Stomach (tissue), 19 donors: ENCODE measurements around the gene SURF6. TPM values are rescaled to one million over a fixed set of nuclear protein-coding genes. Genes with fewer than 3 reads are reported as not detected.
A peak's percentile ranks its signal among the peaks of the same experiment; 100 is the strongest.

ENCODE experiments used
- DNase-seq, 2 donors: peaks; one replicate each; pipeline versions ENCODE4 v3.0.0 to v3.0.0-alpha.2; 2013 to 2019
- H3K27ac ChIP-seq, 5 donors: fragments of 200-600 bp in 4 of 5; sonication (generic) in 4 of 5; one replicate each; pipeline ENCODE4 v1.5.1; 2013 to 2019; ENCODE audit warnings: mild to moderate bottlenecking in 1 of 5, moderate library complexity in 1 of 5
- H3K27me3 ChIP-seq, 3 donors: fragments of 200-600 bp; sonication (generic); one replicate each; pipeline ENCODE4 v1.5.1; 2017 to 2019; ENCODE audit warnings: mixed run types in 1 of 3
- H3K36me3 ChIP-seq, 4 donors: fragments of 200-600 bp; sonication (generic); 1 replicate in 3 of 4; 2 replicates in 1 of 4; pipeline ENCODE4 v1.5.1; 2016 to 2019
- H3K4me1 ChIP-seq, 4 donors: fragments of 200-600 bp; sonication (generic); one replicate each; pipeline ENCODE4 v1.5.1; 2016 to 2019
- H3K4me3 ChIP-seq, 4 donors: fragments of 200-600 bp; sonication (generic) in 3 of 4; one replicate each; pipeline ENCODE4 v1.5.1; 2016 to 2019; ENCODE audit warnings: mild to moderate bottlenecking in 1 of 4
- H3K9me3 ChIP-seq, 4 donors: fragments of 200-600 bp; sonication (generic); one replicate each; pipeline ENCODE4 v1.5.1; 2016 to 2019
- EP300 ChIP-seq: sonication (generic); formaldehyde crosslinking; IDR thresholded peaks from one replicate; pipeline ENCODE4 v1.6.1; 2017; ENCODE audit warnings: antibody characterized with exemption
- POLR2A ChIP-seq, 4 donors: fragments of 450-650 bp; IDR thresholded peaks; one replicate each; pipeline ENCODE4 v1.6.1; 2016; ENCODE audit warnings: antibody characterized with exemption in 4 of 4, control low read depth in 2 of 4, mild to moderate bottlenecking in 1 of 4, moderate library complexity in 1 of 4
- POLR2AphosphoS5 ChIP-seq, 3 donors: sonication (generic); formaldehyde crosslinking; IDR thresholded peaks; one replicate each; pipeline ENCODE4 v1.6.1; 2016; ENCODE audit warnings: antibody characterized with exemption in 3 of 3
- WGBS, 5 donors: extraction: QIAGEN DNeasy Blood & Tissue Kit in 3 of 5; methylation state at CpG; one replicate each; pipeline versions ENCODE4 v1.1.5 to v1.1.7; 2013 to 2018; 5-methylcytosine and 5-hydroxymethylcytosine counted together
- intact Hi-C: fragments of 100-400 bp; cut with DNase I; formaldehyde crosslinking; loops from one replicate; pipeline ENCODE4 v1.15.1; 2023; ENCODE audit warnings: low total_unique reads
- long read RNA-seq, 10 donors: transcript quantifications; one replicate each; lab custom pipeline, GENCODE V29; 2026
- polyA plus RNA-seq, 3 donors: library from polyadenylated mRNA; stranded (reverse); fragments of 200-250 nt; gene quantifications; one replicate each; pipeline ENCODE4 v1.2.3, GENCODE V29; 2013
- total RNA-seq, 5 donors: library from RNA; depleted of rRNA; stranded (reverse); fragments of >200 nt; gene quantifications; one replicate each; pipeline versions ENCODE4 v1.1.0 to v1.2.3, GENCODE V29; 2014 to 2016
- TF ChIP-seq, protein P1 (sequence below), 7 experiments: fragments of 450-650 bp in 4 of 7; fragments of 200-600 bp in 3 of 7; sonication (generic) in 3 of 7; IDR thresholded peaks; one replicate each; pipeline ENCODE4 v1.5.1; 2016 to 2019; ENCODE audit warnings: antibody characterized with exemption in 7 of 7, control low read depth in 2 of 7, mild to moderate bottlenecking in 1 of 7
- donor health status: healthy with polysubstance abuse.
- donor health status: Bipolar disorder and iron deficiency.
- donor health status: healthy.

The SURF6 gene
- 100 to 1,000 TPM in 1 of 5 donors, 10 to 100 TPM in 3, 1 to 10 TPM in 1; 2.9 to 138 (median 20.1) TPM for total RNA-seq
- polyA plus RNA-seq, result 10 to 100 TPM; 13.0 to 14.8 (median 13.4) TPM
- long read RNA-seq, donor 1, full-length matches to known transcripts, result 6 of 6 reads
- long read RNA-seq, donor 1, partial matches to known transcripts, result 0 of 6 reads
- long read RNA-seq, donor 1, other reads (novel, unspliced or antisense), result 0 of 6 reads
- long read RNA-seq, donor 2, full-length matches to known transcripts, result 15 of 15 reads
- long read RNA-seq, donor 2, partial matches to known transcripts, result 0 of 15 reads
- long read RNA-seq, donor 2, other reads (novel, unspliced or antisense), result 0 of 15 reads
- long read RNA-seq, donor 3, full-length matches to known transcripts, result 1 of 1 reads
- long read RNA-seq, donor 3, partial matches to known transcripts, result 0 of 1 reads
- long read RNA-seq, donor 3, other reads (novel, unspliced or antisense), result 0 of 1 reads
- long read RNA-seq, donor 4, result 0 reads
- long read RNA-seq, donor 5, full-length matches to known transcripts, result 4 of 4 reads
- long read RNA-seq, donor 5, partial matches to known transcripts, result 0 of 4 reads
- long read RNA-seq, donor 5, other reads (novel, unspliced or antisense), result 0 of 4 reads
- long read RNA-seq, donor 6, full-length matches to known transcripts, result 22 of 22 reads
- long read RNA-seq, donor 6, partial matches to known transcripts, result 0 of 22 reads
- long read RNA-seq, donor 6, other reads (novel, unspliced or antisense), result 0 of 22 reads
- long read RNA-seq, donor 7, full-length matches to known transcripts, result 8 of 8 reads
- long read RNA-seq, donor 7, partial matches to known transcripts, result 0 of 8 reads
- long read RNA-seq, donor 7, other reads (novel, unspliced or antisense), result 0 of 8 reads
- long read RNA-seq, donor 8, full-length matches to known transcripts, result 5 of 5 reads
- long read RNA-seq, donor 8, partial matches to known transcripts, result 0 of 5 reads
- long read RNA-seq, donor 8, other reads (novel, unspliced or antisense), result 0 of 5 reads
- long read RNA-seq, donor 9, full-length matches to known transcripts, result 1 of 1 reads
- long read RNA-seq, donor 9, partial matches to known transcripts, result 0 of 1 reads
- long read RNA-seq, donor 9, other reads (novel, unspliced or antisense), result 0 of 1 reads
- long read RNA-seq, donor 10, full-length matches to known transcripts, result 4 of 4 reads
- long read RNA-seq, donor 10, partial matches to known transcripts, result 0 of 4 reads
- long read RNA-seq, donor 10, other reads (novel, unspliced or antisense), result 0 of 4 reads

DNA sequence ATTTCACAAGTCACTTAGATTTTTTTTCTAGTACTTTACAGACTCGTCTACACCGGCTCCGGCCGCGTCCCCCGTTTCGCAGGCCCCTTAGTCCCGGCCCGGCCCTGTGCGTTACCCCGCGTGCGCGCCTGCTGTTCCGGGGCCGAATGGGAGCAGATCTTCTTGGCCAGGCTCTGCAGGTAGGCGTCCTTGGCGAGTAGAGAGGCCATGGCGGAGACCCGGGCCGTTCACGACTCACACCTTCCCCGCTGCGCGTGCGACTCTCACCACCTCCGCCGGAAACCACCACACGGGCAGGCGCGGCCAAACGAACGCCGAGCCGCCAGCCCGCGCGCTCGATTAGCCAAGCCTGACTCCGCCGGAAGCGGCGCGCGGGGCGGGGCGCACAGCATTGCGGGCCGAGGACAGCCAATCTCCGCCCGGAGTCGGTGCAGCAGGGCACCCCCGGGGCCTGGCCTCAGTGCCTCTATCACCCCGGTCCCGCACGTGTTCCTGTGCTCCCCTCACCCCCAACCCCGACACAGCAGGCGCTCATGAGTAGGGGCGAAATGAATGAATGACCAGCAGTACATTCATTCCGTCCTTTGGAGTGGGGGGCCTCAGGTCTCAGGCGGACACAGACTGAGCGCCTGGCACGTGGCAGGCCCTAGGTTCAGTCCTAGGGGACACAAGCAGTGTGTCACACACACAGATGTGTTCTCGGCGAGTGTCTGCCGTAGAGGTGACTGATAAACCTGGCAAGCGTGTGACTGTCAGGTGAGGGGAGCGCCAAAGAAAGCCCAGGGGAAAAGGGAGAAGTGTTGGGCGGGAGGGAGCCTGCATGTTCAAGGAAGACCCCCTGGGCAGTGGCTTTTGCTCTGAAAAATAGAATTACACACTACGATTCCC, at the start of gene SURF6:
Gene SURF6, minus strand, starts transcription at position 265 of the 888 bp plus-strand sequence. Its CDS starts 56 bp downstream, at position 209.
- 3 to 11% (median 4%) methylated on average over 26 to 70 of the region's 70 CpGs for WGBS, 5 donors
- Histone ChIP-seq H3K27me3 (no peaks in the 10 kb centered on the region), H3K4me3 (peak within 1 kb of the TSS; percentile 67 to 94 (median 83)), H3K27ac (peak within 1 kb of the TSS; percentile 72 to 81 (median 78)), H3K36me3 (peaks cover 54 to 64% (median 58%) of the 10 kb centered on the region in 4 donors), H3K9me3 (no peaks in the 10 kb centered on the region), H3K4me1 (peaks cover 21 to 51% (median 33%) of the 10 kb centered on the region in 4 donors)
- intact Hi-C loops, result no loop called here
- TF ChIP-seq POLR2A (IDR thresholded peaks at IDR 0.05) (no peak), EP300 (no peak), POLR2AphosphoS5 (IDR thresholded peaks at IDR 0.05) (peak; percentile 84 to 99 (median 97))
- DNase-seq, result peak; percentile 93 to 97

- intact Hi-C loops, result no loop called here
- DNase-seq, result no peak
- TF ChIP-seq POLR2A (IDR thresholded peaks at IDR 0.05) (no peak), EP300 (no peak), POLR2AphosphoS5 (IDR thresholded peaks at IDR 0.05) (no peak)
- TF ChIP-seq, protein P1, sequence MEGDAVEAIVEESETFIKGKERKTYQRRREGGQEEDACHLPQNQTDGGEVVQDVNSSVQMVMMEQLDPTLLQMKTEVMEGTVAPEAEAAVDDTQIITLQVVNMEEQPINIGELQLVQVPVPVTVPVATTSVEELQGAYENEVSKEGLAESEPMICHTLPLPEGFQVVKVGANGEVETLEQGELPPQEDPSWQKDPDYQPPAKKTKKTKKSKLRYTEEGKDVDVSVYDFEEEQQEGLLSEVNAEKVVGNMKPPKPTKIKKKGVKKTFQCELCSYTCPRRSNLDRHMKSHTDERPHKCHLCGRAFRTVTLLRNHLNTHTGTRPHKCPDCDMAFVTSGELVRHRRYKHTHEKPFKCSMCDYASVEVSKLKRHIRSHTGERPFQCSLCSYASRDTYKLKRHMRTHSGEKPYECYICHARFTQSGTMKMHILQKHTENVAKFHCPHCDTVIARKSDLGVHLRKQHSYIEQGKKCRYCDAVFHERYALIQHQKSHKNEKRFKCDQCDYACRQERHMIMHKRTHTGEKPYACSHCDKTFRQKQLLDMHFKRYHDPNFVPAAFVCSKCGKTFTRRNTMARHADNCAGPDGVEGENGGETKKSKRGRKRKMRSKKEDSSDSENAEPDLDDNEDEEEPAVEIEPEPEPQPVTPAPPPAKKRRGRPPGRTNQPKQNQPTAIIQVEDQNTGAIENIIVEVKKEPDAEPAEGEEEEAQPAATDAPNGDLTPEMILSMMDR (IDR thresholded peaks at IDR 0.05), result no peak
- 52 to 76% (median 69%) methylated on average over 6 to 14 of the region's 14 CpGs for WGBS, 5 donors
- Histone ChIP-seq H3K27ac (peak overlapping the region in 3 of 5 donors; percentile 22 to 46 (median 44)), H3K4me3 (no peak overlapping the region), H3K27me3 (peaks cover 0 to 11% (median 0%) of the 10 kb centered on the region in 3 donors), H3K9me3 (no peaks in the 10 kb centered on the region), H3K4me1 (peaks cover 7 to 16% (median 11%) of the 10 kb centered on the region in 4 donors), H3K36me3 (no peaks in the 10 kb centered on the region)
Observed at GRCh38 chr9:133385452-133385851, 49.5 kb upstream of the SURF6 start.

DNA sequence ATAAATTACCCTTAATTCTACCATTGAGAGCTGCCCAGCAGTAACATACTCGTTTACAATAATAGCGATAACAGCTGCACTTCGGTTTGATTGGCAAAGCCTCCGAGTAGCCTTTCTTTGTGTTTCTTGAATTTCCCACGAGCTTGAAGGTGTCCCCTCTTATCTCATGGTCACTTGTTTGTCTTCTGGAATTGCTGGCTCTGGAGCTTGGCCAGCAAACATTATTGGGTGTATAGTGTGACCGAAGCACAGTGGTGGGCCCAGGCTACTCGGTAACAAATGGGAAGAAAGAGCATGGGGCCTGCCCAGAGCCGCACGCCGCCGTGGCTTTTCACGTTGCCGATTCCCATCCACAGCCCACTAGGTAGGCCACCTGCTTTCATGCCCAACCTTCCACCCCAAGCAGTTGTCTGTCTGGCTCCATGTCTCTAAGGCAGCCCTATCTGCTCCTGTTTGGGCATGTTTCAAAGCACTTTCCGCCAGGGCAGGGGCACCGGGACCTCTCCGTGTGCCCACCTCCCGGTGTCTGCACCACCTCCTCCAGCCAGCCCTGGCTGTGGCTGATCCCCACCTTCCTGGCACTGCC, 48.8 kb upstream of the SURF6 start:
- 21 to 70% (median 54%) methylated on average over 16 to 17 of the region's 17 CpGs for WGBS, 5 donors
- H3K4me1 ChIP-seq, result peaks cover 7 to 16% (median 11%) of the 10 kb centered on the region in 4 donors
- H3K36me3 ChIP-seq, result no peaks in the 10 kb centered on the region
- H3K4me3 ChIP-seq, result no peak overlapping the region
- no peak for TF ChIP-seq POLR2A (IDR thresholded peaks at IDR 0.05)
- peak in 1 of 3 donors; percentile 48 for TF ChIP-seq POLR2AphosphoS5 (IDR thresholded peaks at IDR 0.05)
- peak; percentile 66 to 71 for DNase-seq
- intact Hi-C loops, result no loop called here
- peaks cover 0 to 7% (median 0%) of the 10 kb centered on the region in 3 donors for H3K27me3 ChIP-seq
- H3K9me3 ChIP-seq, result no peaks in the 10 kb centered on the region
- peak overlapping the region in 3 of 5 donors; percentile 22 to 46 (median 44) for H3K27ac ChIP-seq

DNA sequence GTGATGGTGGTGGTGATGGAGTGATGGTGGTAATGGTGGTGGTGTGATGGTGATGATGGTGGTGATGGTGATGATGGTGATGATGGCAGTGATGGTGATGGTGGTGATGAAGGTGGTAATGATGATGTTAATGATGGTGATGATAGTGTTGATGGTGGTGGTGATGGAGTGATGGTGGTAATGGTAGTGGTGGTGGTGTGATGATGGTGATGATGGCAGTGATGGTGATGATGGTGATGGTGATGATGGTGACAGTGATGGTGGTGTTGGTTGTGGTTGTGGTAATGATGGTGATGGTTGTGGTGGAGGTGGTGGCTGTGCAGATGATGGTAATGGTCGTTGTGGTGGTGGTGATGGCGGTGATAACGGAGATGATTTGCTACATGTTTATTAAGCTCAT, 47.5 kb upstream of the SURF6 start:
- no peaks in the 10 kb centered on the region for H3K27me3 ChIP-seq
- no peak for TF ChIP-seq POLR2A (IDR thresholded peaks at IDR 0.05)
- TF ChIP-seq, protein P1 (IDR thresholded peaks at IDR 0.05), result no peak
- no peak for TF ChIP-seq EP300
- TF ChIP-seq POLR2AphosphoS5 (IDR thresholded peaks at IDR 0.05), result no peak
- H3K27ac ChIP-seq, result no peak overlapping the region
- no peaks in the 10 kb centered on the region for H3K9me3 ChIP-seq
- no peaks in the 10 kb centered on the region for H3K36me3 ChIP-seq
- H3K4me1 ChIP-seq, result peaks cover 7 to 21% (median 11%) of the 10 kb centered on the region in 4 donors
- intact Hi-C loops, result no loop called here
- no peak for DNase-seq
- H3K4me3 ChIP-seq, result no peak overlapping the region
- 86 to 97% (median 90%) methylated on average over 3 of the region's 3 CpGs for WGBS, 5 donors
